HG03520 (cell line): ENCODE measurements around the gene POLDIP2.

ENCODE experiments used
- ATAC-seq: cut with Tn5 transposase; IDR thresholded peaks from one replicate; pipeline ENCODE4 v1.9.1; 2021; ENCODE audit warnings: mild to moderate bottlenecking, moderate library complexity; ENCODE audit not compliant: unreplicated experiment

The POLDIP2 gene

GRCh38 chr17:28317966-28318758 lies 39.2 kb downstream of the POLDIP2 start:
- no peak for ATAC-seq

- ATAC-seq: no peak
Measured at GRCh38 chr17:28317099-28317965, 40.0 kb downstream of the POLDIP2 start.

- no peak for ATAC-seq
Measured at GRCh38 chr17:28315846-28316705, 41.3 kb downstream of the POLDIP2 start.

GRCh38 chr17:28313841-28314240 lies 43.5 kb downstream of the POLDIP2 start:
- no peak for ATAC-seq

GRCh38 chr17:28306954-28307401 lies 50.3 kb downstream of the POLDIP2 start:
- no peak for ATAC-seq

GRCh38 chr17:28298449-28298848 lies 58.9 kb downstream of the POLDIP2 start:
- ATAC-seq: no peak
